ENCODE measurements around the gene IRX2.

GRCh38 chr5:2724831-2725230 is 26.6 kb downstream of the IRX2 start:
- no peak for TF ChIP-seq POLR2A (IDR thresholded peaks at IDR 0.05)
- TF ChIP-seq CTCF (IDR thresholded peaks at IDR 0.05): no peak

All from stomach (tissue), 4 donors.